ENCODE measurements around the gene CBL.

The CBL gene

DNA sequence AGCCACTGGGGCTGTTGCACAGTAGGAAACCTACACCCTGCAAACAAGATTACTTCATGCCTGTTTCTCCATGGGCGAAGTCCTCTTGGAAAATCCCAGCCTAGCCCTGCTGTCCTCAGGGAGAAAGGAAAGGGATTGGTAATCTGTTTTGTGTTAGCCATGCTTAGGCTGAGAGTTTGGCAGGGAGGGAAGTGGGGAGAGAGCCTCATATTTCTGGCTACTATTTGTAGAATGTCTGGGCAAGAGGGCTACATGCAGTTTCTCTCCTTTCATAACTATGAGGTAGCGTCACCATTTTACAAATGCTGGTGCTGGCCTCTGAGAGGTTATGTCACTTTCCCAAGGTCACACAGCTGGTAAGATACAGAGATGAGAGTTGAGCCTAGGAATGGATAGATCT, 141.1 kb downstream of the CBL start:
- no peak for DNase-seq (ENCODE audit: low read depth)

DNA sequence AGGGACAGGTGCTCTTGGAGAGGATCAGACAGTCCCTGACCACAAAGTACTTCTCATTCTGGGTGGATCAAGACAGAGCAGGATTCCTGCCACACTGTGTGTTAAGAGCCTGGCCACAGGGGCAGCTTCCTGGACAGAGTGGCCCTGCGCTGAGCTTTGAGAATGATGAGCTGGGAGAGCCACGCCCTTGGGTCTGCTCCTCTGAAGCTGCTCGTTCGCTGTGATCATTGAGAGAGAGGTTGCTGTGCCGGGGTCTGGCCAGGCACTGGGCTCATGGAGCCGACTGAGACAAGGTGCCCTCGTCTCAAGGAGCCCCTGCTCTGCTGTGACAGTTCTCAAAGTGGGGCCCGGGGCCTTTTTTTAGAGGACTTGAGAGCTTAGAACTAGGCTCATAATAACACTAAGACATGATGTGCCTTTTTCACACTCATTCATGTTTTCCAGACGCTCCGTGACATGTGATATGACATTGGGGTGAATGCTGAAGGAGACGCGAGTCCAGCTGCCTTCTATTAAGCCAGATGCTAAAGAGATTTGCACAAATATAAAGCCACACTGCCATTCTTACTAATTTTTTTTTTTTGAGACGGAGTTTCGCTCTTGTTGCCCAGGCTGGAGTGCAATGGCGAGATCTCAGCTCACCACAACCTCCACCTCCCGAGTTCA, 141.9 kb downstream of the CBL start:
- no peak for DNase-seq (ENCODE audit: low read depth)

DNA sequence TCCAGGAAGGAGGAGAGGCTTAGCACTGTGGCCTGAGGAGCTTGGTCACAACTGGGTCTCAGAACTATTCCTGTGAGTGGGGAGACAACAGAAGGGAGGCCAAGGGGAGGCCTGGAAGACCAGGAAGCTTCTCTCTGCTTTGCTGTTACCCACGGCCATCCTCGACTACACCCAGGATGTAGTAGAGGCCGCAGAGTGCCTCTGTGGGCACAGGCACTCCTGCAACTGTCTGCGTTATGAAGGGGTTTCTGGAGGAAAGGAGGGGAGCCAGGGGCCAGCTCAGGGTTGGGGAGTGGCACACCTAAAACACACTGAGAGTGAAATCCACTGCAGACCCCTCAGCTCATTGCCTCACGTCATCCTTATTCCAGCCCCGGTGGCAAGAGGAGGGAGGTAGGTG, 144.2 kb downstream of the CBL start:
- DNase-seq (ENCODE audit: low read depth), result no peak

- DNase-seq (ENCODE audit: low read depth), result no peak
These were observed 145.1 kb downstream of the CBL start for GRCh38 chr11:119351232-119351631.

- DNase-seq (ENCODE audit: low read depth), result no peak
These were observed 146.7 kb downstream of the CBL start for GRCh38 chr11:119352857-119353260.

DNA sequence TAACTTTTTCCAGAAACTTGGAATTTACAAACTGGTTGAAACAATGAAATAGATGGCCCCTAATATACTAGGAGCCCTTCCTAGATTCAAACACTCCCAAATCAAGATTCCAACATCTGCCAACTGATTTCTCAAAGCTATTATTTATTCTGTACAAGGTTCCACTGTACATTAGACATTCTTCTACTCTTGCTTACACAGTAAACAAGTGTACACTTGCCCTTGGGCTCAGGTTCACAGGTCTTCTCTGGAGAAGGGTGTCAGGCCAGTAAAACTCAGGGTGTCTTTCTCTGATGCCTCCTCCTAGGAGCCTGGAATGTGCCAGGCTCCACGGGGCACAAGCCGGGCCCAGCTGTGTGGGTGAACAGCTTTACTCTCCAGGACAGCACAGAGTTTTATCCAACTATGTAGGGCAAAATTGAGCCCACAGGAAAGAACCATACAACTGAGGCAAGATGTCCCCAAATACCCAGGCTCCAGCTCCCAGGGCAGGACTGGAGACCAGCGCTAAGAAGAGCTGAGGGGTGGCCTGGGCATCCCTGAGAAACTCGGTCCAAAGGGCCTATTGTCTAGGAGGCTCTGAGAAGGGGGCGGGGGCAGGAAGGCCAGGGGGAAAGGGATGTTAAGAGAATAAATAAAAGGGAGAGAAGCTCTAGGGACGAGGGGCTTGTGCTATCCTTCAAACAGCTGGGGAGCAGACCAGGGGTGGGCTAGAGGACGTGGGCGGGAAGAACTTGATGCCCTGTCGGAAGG, 149.1 kb downstream of the CBL start:
- DNase-seq (ENCODE audit: low read depth), result no peak

DNA sequence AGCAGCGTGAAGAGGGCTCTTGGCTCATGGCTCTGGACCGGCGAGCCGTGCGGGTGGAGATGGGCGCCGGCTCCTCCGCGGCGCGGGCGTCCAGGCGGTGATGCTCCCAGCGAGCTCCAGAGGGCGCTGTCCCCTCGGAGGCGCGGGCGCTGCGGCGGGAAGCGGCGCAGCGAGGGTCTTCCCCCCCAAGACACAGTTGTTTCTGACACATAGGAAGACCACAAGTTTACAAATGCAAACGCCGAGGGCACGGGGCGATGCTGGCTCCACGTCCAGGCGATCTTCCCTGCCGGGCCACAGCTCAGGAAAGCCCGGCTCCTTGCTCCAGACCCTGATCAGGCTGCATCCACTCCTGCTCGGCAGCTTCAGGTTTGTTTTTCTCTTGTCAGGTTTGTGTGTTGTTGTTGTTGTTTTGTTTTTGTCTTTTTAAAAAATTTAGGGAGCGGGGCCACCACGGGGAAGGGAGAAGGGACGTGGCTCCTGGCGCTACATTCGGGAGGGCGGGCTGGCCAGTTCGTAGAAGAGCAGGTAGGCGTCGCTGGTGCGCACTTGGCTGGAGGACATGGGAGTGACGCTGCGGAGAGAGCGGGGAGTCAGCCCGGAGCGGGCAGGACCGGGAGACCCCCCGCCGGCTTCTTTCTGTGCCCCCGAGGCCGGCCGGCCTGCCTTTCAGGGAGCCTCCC, 150.4 kb downstream of the CBL start:
- DNase-seq (ENCODE audit: low read depth), result peak; percentile 43

GRCh38 chr11:119357074-119357473, 150.9 kb downstream of the CBL start:
- no peak for DNase-seq (ENCODE audit: low read depth)

Data from stimulated activated CD8-positive, alpha-beta memory T cell treated with anti-CD3 and anti-CD28 coated beads, Interleukin-15, amount 100 ng/mL, for 1 hour (primary cell).